HepG2 (cell line): ENCODE measurements around the gene DOCK11. TPM values are rescaled to one million over a fixed set of nuclear protein-coding genes. Genes with fewer than 3 reads are reported as not detected.

Source experiments
- ATAC-seq: fragments of 200-7000 bp; cut with Tn5 transposase; 3 replicates; pipeline ENCODE4 v1.9.1; 2020; ENCODE audit warnings: mild to moderate bottlenecking, moderate library complexity
- BruUV-seq: library from RNA; stranded (reverse); fragments of 400-500 nt; replicated peaks from 2 replicates; lab custom pipeline; 2021; lab: Mats Ljungman, UMichigan
- CTCF ChIA-PET: fragments of 300-600 bp; formaldehyde crosslinking; extraction: SDS; loops from one replicate; lab custom pipeline; 2021; ENCODE audit warnings: low total read pairs, inconsistent platforms, low intra/inter-chr PET ratio; lab: Yijun Ruan, JAX
- POLR2A ChIA-PET: fragments of 350-600 bp; sonication (Branson Sonifier 250); formaldehyde crosslinking; loops from one replicate; lab custom pipeline; 2020; ENCODE audit warnings: antibody characterized with exemption, inconsistent platforms; lab: Yijun Ruan, JAX
- DNase-seq: peaks from one replicate; pipeline ENCODE4 v3.0.0-alpha.2; 2015; ENCODE audit warnings: low spot score
- FAIRE-seq: peaks from 3 replicates; lab custom pipeline; 2011; peaks lifted over from hg19 to GRCh38; lab: Jason Lieb, UNC
- H2AFZ ChIP-seq: one replicate; pipeline ENCODE4 v1.6.1; 2011; ENCODE audit warnings: low read length, inconsistent platforms
- H3K27ac ChIP-seq: fragments of 300-600 bp; 3 replicates; pipeline ENCODE4 v1.8.0; 2011; ENCODE audit warnings: mixed run types, mild to moderate bottlenecking, mixed read lengths, low read length, inconsistent platforms; ENCODE audit not compliant: insufficient read depth; ENCODE audit errors: extremely low read length
- H3K27me3 ChIP-seq, 2 experiments: fragments of 200-600 bp in 1 of 2; 2 replicates in 1 of 2; 3 replicates in 1 of 2; pipeline versions ENCODE4 v1.6.0 to v1.8.0; 2011; ENCODE audit warnings: low read length in 2 of 2, mild to moderate bottlenecking in 2 of 2, moderate library complexity in 2 of 2, inconsistent platforms in 1 of 2; ENCODE audit not compliant: insufficient read depth in 2 of 2, control insufficient read depth in 1 of 2
- H3K36me3 ChIP-seq, 2 experiments: fragments of 200-600 bp in 1 of 2; replicated peaks in 1 of 2; 2 replicates in 1 of 2; 3 replicates in 1 of 2; pipeline versions ENCODE4 v1.5.1 to v1.8.0; 2011; ENCODE audit warnings: low read length in 2 of 2, inconsistent platforms in 1 of 2; ENCODE audit not compliant: insufficient read depth in 2 of 2, control insufficient read depth in 1 of 2
- H3K4me1 ChIP-seq: 2 replicates; pipeline ENCODE4 v1.5.1; 2012; ENCODE audit warnings: low read length, inconsistent platforms; ENCODE audit not compliant: insufficient read depth
- H3K4me2 ChIP-seq: 2 replicates; pipeline ENCODE4 v1.6.0; 2011; ENCODE audit warnings: low read depth, low read length, inconsistent platforms
- H3K4me3 ChIP-seq, 3 experiments: fragments of 200-600 bp in 1 of 3; sonication (generic), shearing (Covaris generic) in 1 of 3; replicated peaks in 1 of 3; 2 replicates each; pipeline ENCODE4 v1.5.1; 2011 to 2016; ENCODE audit warnings: low read length in 3 of 3, inconsistent platforms in 2 of 3, low read depth in 2 of 3, mild to moderate bottlenecking in 2 of 3, control low read depth in 1 of 3, mixed read lengths in 1 of 3; ENCODE audit not compliant: insufficient read depth in 1 of 3
- H3K79me2 ChIP-seq: one replicate; pipeline ENCODE4 v1.6.1; 2011; ENCODE audit warnings: low read length, inconsistent platforms; ENCODE audit not compliant: insufficient read depth
- H3K9ac ChIP-seq: 2 replicates; pipeline ENCODE4 v1.6.0; 2011; ENCODE audit warnings: mild to moderate bottlenecking, low read depth, low read length, inconsistent platforms; ENCODE audit not compliant: insufficient read depth
- H3K9me3 ChIP-seq: 2 replicates; pipeline ENCODE4 v1.5.1; 2012; ENCODE audit warnings: mild to moderate bottlenecking, low read length
- H4K20me1 ChIP-seq: 2 replicates; pipeline ENCODE4 v1.6.0; 2011; ENCODE audit warnings: inconsistent platforms, mild to moderate bottlenecking, low read length, moderate library complexity; ENCODE audit not compliant: insufficient read depth
- ATF2 ChIP-seq: sonication (generic); formaldehyde crosslinking; IDR thresholded peaks from 2 replicates; pipeline ENCODE4 v1.4.0; 2020; ENCODE audit warnings: missing genetic modification reagents
- BCL6 ChIP-seq: IDR thresholded peaks from 2 replicates; pipeline ENCODE4 v1.6.1; 2016; ENCODE audit warnings: missing genetic modification reagents, missing compliant biosample characterization
- BHLHE40 ChIP-seq: IDR thresholded peaks from 2 replicates; pipeline ENCODE4 v1.6.1; 2011; ENCODE audit warnings: low read length, improper control_type of control experiment
- ISX ChIP-seq: sonication (generic); formaldehyde crosslinking; conservative IDR thresholded peaks from 2 replicates; pipeline ENCODE4 v1.5.0; 2020; ENCODE audit warnings: missing genetic modification reagents
- KDM5A ChIP-seq: fragments of 200-600 bp; sonication (generic); IDR thresholded peaks from 2 replicates; pipeline ENCODE4 v1.7.0; 2018; ENCODE audit warnings: antibody characterized with exemption, mild to moderate bottlenecking, low read length, borderline replicate concordance
- KLF16 ChIP-seq, 2 experiments: sonication (generic) in 1 of 2; formaldehyde crosslinking in 1 of 2; IDR thresholded peaks; 2 replicates each; pipeline versions ENCODE4 v1.6.1 to v1.8.0; 2016 to 2023; ENCODE audit warnings: missing genetic modification reagents in 2 of 2, missing compliant biosample characterization in 1 of 2
- MIER3 ChIP-seq: IDR thresholded peaks from 2 replicates; pipeline ENCODE4 v1.6.1; 2016; ENCODE audit warnings: missing compliant biosample characterization, borderline replicate concordance
- NONO ChIP-seq, 2 experiments: fragments of 450-650 bp in 1 of 2; sonication (generic) in 1 of 2; formaldehyde crosslinking in 1 of 2; IDR thresholded peaks in 1 of 2; conservative IDR thresholded peaks in 1 of 2; 2 replicates each; pipeline versions ENCODE4 v1.6.1 to v1.8.0; 2017 to 2022; ENCODE audit warnings: mild to moderate bottlenecking in 1 of 2, missing genetic modification reagents in 1 of 2, moderate library complexity in 1 of 2
- PRDM4 ChIP-seq: sonication (generic); formaldehyde crosslinking; IDR thresholded peaks from 2 replicates; pipeline ENCODE4 v1.9.0; 2021; ENCODE audit warnings: missing genetic modification reagents, borderline replicate concordance
- SMYD3 ChIP-seq: sonication (generic); formaldehyde crosslinking; IDR thresholded peaks from 2 replicates; pipeline ENCODE4 v1.8.1; 2023; ENCODE audit warnings: mild to moderate bottlenecking, missing genetic modification reagents
- ZNF577 ChIP-seq: sonication (generic); formaldehyde crosslinking; IDR thresholded peaks from 2 replicates; pipeline ENCODE4 v1.4.0; 2020; ENCODE audit warnings: mild to moderate bottlenecking, low read depth, missing genetic modification reagents, borderline replicate concordance
- ZSCAN29 ChIP-seq: sonication (generic); formaldehyde crosslinking; conservative IDR thresholded peaks from 2 replicates; pipeline ENCODE4 v1.4.0; 2020; ENCODE audit warnings: mild to moderate bottlenecking, missing genetic modification reagents
- ZSCAN31 ChIP-seq: sonication (generic); formaldehyde crosslinking; IDR thresholded peaks from 2 replicates; pipeline ENCODE4 v1.5.0; 2020; ENCODE audit warnings: low read depth, mild to moderate bottlenecking, missing genetic modification reagents
- WGBS: methylation state at CpG from one replicate; pipeline ENCODE4 v1.1.6; 2017; ENCODE audit warnings: low lambda C conversion rate; 5-methylcytosine and 5-hydroxymethylcytosine counted together
- in situ Hi-C: cut with HindIII; loops from 2 replicates; pipeline ENCODE4 v1.10.0; 2017; ENCODE audit warnings: low pct_unique_long_range_greater_than_20kb; ENCODE audit not compliant: extremely low pct_ligation_motif_present
- intact Hi-C: fragments of 100-400 bp; cut with micrococcal nuclease; formaldehyde crosslinking; loops from one replicate; pipeline ENCODE4 v1.10.0; 2022; ENCODE audit not compliant: unreplicated experiment
- polyA plus RNA-seq, 8 experiments: library from polyadenylated mRNA; depleted of rRNA in 3 of 8; stranded (reverse) in 7 of 8; unstranded in 1 of 8; fragments of >200 nt; fragmentation: Illumina TruSeq in 4 of 8; extraction: Trizol in 4 of 8; gene quantifications; 2 replicates each; pipeline versions ENCODE4 v1.2.1 to v1.2.3, GENCODE V29; 2011 to 2016; ENCODE audit warnings: low read depth in 4 of 8, missing spikeins in 1 of 8, mixed read lengths in 1 of 8; ENCODE audit not compliant: insufficient read depth in 1 of 8
- total RNA-seq, 5 experiments: library from RNA; depleted of rRNA; stranded (reverse); fragments of >200 nt; fragmentation: Illumina TruSeq; extraction: Trizol; gene quantifications; 2 replicates each; pipeline ENCODE4 v1.2.3, GENCODE V29; 2016; ENCODE audit warnings: low read depth in 1 of 5

The DOCK11 gene
- total and polyA plus RNA-seq, 2 of the 13 experiments (the other 11 are each of a cell fraction or from before 2014, with no cell fraction given), result 0.02 to 0.12 TPM

GRCh38 chrX:118718737-118719136 is 223.1 kb downstream of the DOCK11 start:
- 75% methylated on average over 2 of the region's 2 CpGs for WGBS
- ChIA-PET POLR2A (no interaction called here), CTCF (no interaction called here)
- no peak overlapping the region for H3K4me3 ChIP-seq
- no peak for TF ChIP-seq KDM5A
- no peak for TF ChIP-seq BCL6 (CRISPR knock-in tag)
- no peak for TF ChIP-seq KLF16 (CRISPR knock-in tag; IDR thresholded peaks at IDR 0.05)
- no peak for TF ChIP-seq ISX (CRISPR knock-in tag)
- no peak for TF ChIP-seq ZNF577 (CRISPR knock-in tag)
- TF ChIP-seq ATF2, result no peak
- no peak for TF ChIP-seq NONO (IDR thresholded peaks at IDR 0.05)
- TF ChIP-seq NONO (CRISPR knock-in tag; conservative IDR thresholded peaks at IDR 0.05), result no peak
- no peak for TF ChIP-seq ZSCAN31
- no peak for TF ChIP-seq SMYD3
- TF ChIP-seq PRDM4 (CRISPR knock-in tag), result no peak
- TF ChIP-seq BHLHE40, result no peak
- TF ChIP-seq ZSCAN29 (CRISPR knock-in tag), result no peak
- no peak for TF ChIP-seq MIER3
- H2AFZ ChIP-seq, result no peak overlapping the region
- H3K27ac ChIP-seq, result no peak overlapping the region
- peaks cover 4% of the 10 kb centered on the region for H3K4me1 ChIP-seq
- no peaks in the 10 kb centered on the region for H4K20me1 ChIP-seq
- no peak overlapping the region for H3K4me2 ChIP-seq
- no peak overlapping the region for H3K9ac ChIP-seq
- no peaks in the 10 kb centered on the region for H3K36me3 ChIP-seq
- in situ Hi-C loops, result no loop called here
- FAIRE-seq, result no peak
- H3K79me2 ChIP-seq, result no peaks in the 10 kb centered on the region
- H3K9me3 ChIP-seq, result no peaks in the 10 kb centered on the region
- DNase-seq, result no peak
- ATAC-seq, result no peak
- BruUV-seq, result no TSS peak
- intact Hi-C loops, result no loop called here
- H3K27me3 ChIP-seq, result no peaks in the 10 kb centered on the region
